Loucy (cell line): ENCODE measurements around the gene RAET1G.

ENCODE experiments used
- EZH2phosphoT487 ChIP-seq: fragments of 200-600 bp; IDR thresholded peaks from 2 replicates; pipeline ENCODE4 v1.6.1; 2018; ENCODE audit warnings: antibody characterized with exemption, mild to moderate bottlenecking, moderate library complexity, borderline replicate concordance
- TF ChIP-seq, protein P1 (sequence below): fragments of 200-600 bp; sonication (generic); conservative IDR thresholded peaks from 2 replicates; pipeline ENCODE4 v1.5.1; 2014; ENCODE audit warnings: mild to moderate bottlenecking, antibody characterized with exemption, low read length

DNA sequence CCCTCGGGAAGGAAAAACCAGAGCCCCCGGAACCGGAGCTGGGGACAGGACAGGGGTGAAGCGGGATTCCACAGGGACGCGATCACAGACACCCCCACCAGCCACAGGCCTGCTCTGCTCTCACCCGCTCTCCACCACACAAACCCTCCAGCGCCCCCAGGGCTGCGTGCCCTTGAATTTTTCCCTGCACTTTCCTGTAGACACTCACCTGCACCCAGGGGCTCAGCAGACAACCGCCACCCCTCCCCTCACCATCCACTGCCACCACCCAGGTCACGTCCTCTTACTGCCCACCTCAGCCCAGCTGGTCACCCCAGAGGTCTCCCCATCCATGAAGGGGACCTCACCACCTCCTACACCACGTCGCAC, 19.5 kb upstream of the RAET1G start:
- TF ChIP-seq, protein P1, sequence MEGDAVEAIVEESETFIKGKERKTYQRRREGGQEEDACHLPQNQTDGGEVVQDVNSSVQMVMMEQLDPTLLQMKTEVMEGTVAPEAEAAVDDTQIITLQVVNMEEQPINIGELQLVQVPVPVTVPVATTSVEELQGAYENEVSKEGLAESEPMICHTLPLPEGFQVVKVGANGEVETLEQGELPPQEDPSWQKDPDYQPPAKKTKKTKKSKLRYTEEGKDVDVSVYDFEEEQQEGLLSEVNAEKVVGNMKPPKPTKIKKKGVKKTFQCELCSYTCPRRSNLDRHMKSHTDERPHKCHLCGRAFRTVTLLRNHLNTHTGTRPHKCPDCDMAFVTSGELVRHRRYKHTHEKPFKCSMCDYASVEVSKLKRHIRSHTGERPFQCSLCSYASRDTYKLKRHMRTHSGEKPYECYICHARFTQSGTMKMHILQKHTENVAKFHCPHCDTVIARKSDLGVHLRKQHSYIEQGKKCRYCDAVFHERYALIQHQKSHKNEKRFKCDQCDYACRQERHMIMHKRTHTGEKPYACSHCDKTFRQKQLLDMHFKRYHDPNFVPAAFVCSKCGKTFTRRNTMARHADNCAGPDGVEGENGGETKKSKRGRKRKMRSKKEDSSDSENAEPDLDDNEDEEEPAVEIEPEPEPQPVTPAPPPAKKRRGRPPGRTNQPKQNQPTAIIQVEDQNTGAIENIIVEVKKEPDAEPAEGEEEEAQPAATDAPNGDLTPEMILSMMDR: no peak
- TF ChIP-seq EZH2phosphoT487: no peak
